K562 (cell line): Measurements from ENCODE around the gene PI4KA. TPM values are rescaled to one million over a fixed set of nuclear protein-coding genes. Genes with fewer than 3 reads are reported as not detected.

Experiments
- CXXC5 ChIP-seq: fragments of 250-450 bp; sonication (Bioruptor Pico); IDR thresholded peaks from 2 replicates; pipeline ENCODE4 v1.8.0; 2022; ENCODE audit warnings: inconsistent platforms, mild to moderate bottlenecking, moderate library complexity
- FOS ChIP-seq: IDR thresholded peaks from 3 replicates; pipeline ENCODE4 v1.6.1; 2011; ENCODE audit not compliant: insufficient read length; ENCODE audit errors: extremely low read depth
- MAZ ChIP-seq, 2 experiments: fragments of 450-650 bp in 1 of 2; sonication (generic) in 1 of 2; formaldehyde crosslinking; IDR thresholded peaks in 1 of 2; conservative IDR thresholded peaks in 1 of 2; 2 replicates each; pipeline versions ENCODE4 v1.4.0 to v1.5.0; 2020; ENCODE audit warnings: mild to moderate bottlenecking in 1 of 2, missing genetic modification reagents in 1 of 2
- NR2F6 ChIP-seq: fragments of 450-650 bp; formaldehyde crosslinking; IDR thresholded peaks from 2 replicates; pipeline ENCODE4 v1.4.0; 2020; ENCODE audit warnings: mild to moderate bottlenecking
- RAD21 ChIP-seq, 2 experiments: fragments of 250-450 bp in 1 of 2; fragments of 450-650 bp in 1 of 2; sonication (Bioruptor Pico) in 1 of 2; formaldehyde crosslinking in 1 of 2; IDR thresholded peaks in 1 of 2; conservative IDR thresholded peaks in 1 of 2; 2 replicates each; pipeline versions ENCODE4 v1.4.0 to v1.8.0; 2020 to 2022; ENCODE audit warnings: mild to moderate bottlenecking in 2 of 2, moderate library complexity in 1 of 2
- RBM25 ChIP-seq: fragments of 200-400 bp; formaldehyde crosslinking; IDR thresholded peaks from 2 replicates; pipeline ENCODE4 v1.6.1; 2018; ENCODE audit warnings: low read length, low read depth, moderate library complexity; ENCODE audit not compliant: severe bottlenecking
- SP1 ChIP-seq: sonication (generic); formaldehyde crosslinking; IDR thresholded peaks from 2 replicates; pipeline ENCODE4 v1.8.1; 2022; ENCODE audit warnings: mild to moderate bottlenecking, missing genetic modification reagents
- SPI1 ChIP-seq: IDR thresholded peaks from 2 replicates; pipeline ENCODE4 v1.6.1; 2011; ENCODE audit warnings: low read depth, low read length, control low read depth, borderline replicate concordance
- TAF7 ChIP-seq: fragments of 450-650 bp; IDR thresholded peaks from 2 replicates; pipeline ENCODE4 v1.6.1; 2016; ENCODE audit warnings: missing genetic modification characterization, missing compliant biosample characterization
- TBP ChIP-seq: optimal IDR thresholded peaks from 2 replicates; pipeline ENCODE3; 2011; ENCODE audit warnings: low read depth, low read length, improper control_type of control experiment
- XRCC4 ChIP-seq: IDR thresholded peaks from one replicate; pipeline ENCODE4 v1.6.1; 2011; ENCODE audit not compliant: insufficient read depth, insufficient read length; ENCODE audit errors: extremely low read depth
- ZBTB8A ChIP-seq: fragments of 450-650 bp; IDR thresholded peaks from 2 replicates; pipeline ENCODE4 v1.6.1; 2018; ENCODE audit warnings: mild to moderate bottlenecking, moderate library complexity; ENCODE audit not compliant: partially characterized antibody
- ZNF324 ChIP-seq: fragments of 250-450 bp; sonication (Bioruptor Pico); IDR thresholded peaks from 2 replicates; pipeline ENCODE4 v1.4.0; 2020; ENCODE audit warnings: mild to moderate bottlenecking
- ZNF347 ChIP-seq: fragments of 450-650 bp; formaldehyde crosslinking; IDR thresholded peaks from 2 replicates; pipeline ENCODE4 v1.4.0; 2020; ENCODE audit warnings: low read depth, mild to moderate bottlenecking, moderate library complexity
- polyA plus RNA-seq, 8 experiments: library from polyadenylated mRNA; depleted of rRNA in 4 of 8; stranded (reverse) in 5 of 8; unstranded in 3 of 8; fragments of >200 nt; fragmentation: Nextera tagmentation in 2 of 8; fragmentation: Illumina TruSeq in 1 of 8; extraction: Ambion mirVana in 2 of 8; extraction: Trizol in 1 of 8; gene quantifications; 2 replicates each; pipeline versions ENCODE4 v1.2.1 to v1.2.3, GENCODE V29; 2011 to 2014; ENCODE audit warnings: inconsistent platforms in 1 of 8, missing spikeins in 1 of 8
- total RNA-seq, 7 experiments: library from RNA; depleted of rRNA in 6 of 7; stranded (reverse); fragments of >200 nt in 6 of 7; fragmentation: Illumina TruSeq in 2 of 7; extraction: Trizol in 2 of 7; gene quantifications; 2 replicates each; pipeline versions ENCODE4 v1.2.1 to v1.2.3, GENCODE V29; 2011 to 2021; ENCODE audit warnings: low replicate concordance in 1 of 7
- TF ChIP-seq, protein P1 (sequence below): fragments of 450-650 bp; IDR thresholded peaks from 2 replicates; pipeline ENCODE4 v1.6.1; 2016; ENCODE audit warnings: low read depth, mild to moderate bottlenecking, moderate library complexity
- TF ChIP-seq, protein P2 (sequence below): fragments of 450-650 bp; IDR thresholded peaks from one replicate; pipeline ENCODE4 v1.6.1; 2018; ENCODE audit warnings: mild to moderate bottlenecking, moderate library complexity; ENCODE audit not compliant: partially characterized antibody
- TF ChIP-seq, protein P3 (sequence below): fragments of 250-450 bp; sonication (Bioruptor Pico); IDR thresholded peaks from 2 replicates; pipeline ENCODE4 v1.4.0; 2020
- TF ChIP-seq, protein P4 (sequence below): sonication (generic); formaldehyde crosslinking; IDR thresholded peaks from 2 replicates; pipeline ENCODE4 v1.5.0; 2020; ENCODE audit warnings: missing genetic modification reagents
- TF ChIP-seq, protein P5 (sequence below): fragments of 250-450 bp; sonication (Bioruptor Pico); IDR thresholded peaks from 2 replicates; pipeline ENCODE4 v1.8.0; 2022; ENCODE audit warnings: inconsistent platforms, mild to moderate bottlenecking, moderate library complexity, borderline replicate concordance

PI4KA gene
- total and polyA plus RNA-seq, 9 of the 15 experiments (the other 6 are each of a cell fraction or from before 2014, with no cell fraction given), result 7.3 to 187 (median 84.7) TPM

DNA sequence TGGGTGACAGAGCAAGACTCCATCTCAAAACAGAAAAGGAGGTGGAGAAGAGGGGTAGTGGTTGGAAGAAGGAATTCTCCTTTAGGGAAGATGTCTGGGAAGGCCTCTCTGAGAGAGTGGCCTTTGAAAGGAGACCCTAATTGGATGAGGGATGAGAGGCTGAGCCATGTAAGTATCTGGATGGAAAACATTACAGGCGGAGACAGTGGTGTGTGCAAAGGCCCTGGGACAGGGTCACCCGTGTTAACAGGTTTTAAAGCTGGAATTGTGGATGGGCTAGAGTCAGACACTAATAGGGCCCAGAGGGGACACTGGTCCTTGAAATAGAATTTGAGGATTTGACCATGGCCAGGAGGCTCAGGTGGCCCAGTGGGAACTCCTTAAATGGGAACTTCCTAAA, 10.6 kb upstream of the PI4KA start (continued):
- TF ChIP-seq MAZ (CRISPR knock-in tag; conservative IDR thresholded peaks at IDR 0.05 in 1 of 2, IDR thresholded peaks at IDR 0.05 in 1 of 2) (0 out of 4 replicates have a peak, but pooled peaks of 1 of the 2 experiments have one; percentile 18), NR2F6 (no peak), CXXC5 (peak; percentile 31; the same call in 1 of the 2 replicates), TAF7 (tag) (no peak), SP1 (CRISPR knock-in tag) (no peak), ZBTB8A (no peak), XRCC4 (no peak), RBM25 (peak; percentile 78), FOS (no peak), RAD21 (CRISPR knock-in tag; conservative IDR thresholded peaks at IDR 0.05 in 1 of 2, IDR thresholded peaks at IDR 0.05 in 1 of 2) (no peak), TBP (no peak), ZNF324 (CRISPR knock-in tag) (no peak), ZNF347 (CRISPR knock-in tag) (no peak), SPI1 (no peak)
- TF ChIP-seq, protein P1, sequence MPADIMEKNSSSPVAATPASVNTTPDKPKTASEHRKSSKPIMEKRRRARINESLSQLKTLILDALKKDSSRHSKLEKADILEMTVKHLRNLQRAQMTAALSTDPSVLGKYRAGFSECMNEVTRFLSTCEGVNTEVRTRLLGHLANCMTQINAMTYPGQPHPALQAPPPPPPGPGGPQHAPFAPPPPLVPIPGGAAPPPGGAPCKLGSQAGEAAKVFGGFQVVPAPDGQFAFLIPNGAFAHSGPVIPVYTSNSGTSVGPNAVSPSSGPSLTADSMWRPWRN, result no peak
- TF ChIP-seq, protein P2, sequence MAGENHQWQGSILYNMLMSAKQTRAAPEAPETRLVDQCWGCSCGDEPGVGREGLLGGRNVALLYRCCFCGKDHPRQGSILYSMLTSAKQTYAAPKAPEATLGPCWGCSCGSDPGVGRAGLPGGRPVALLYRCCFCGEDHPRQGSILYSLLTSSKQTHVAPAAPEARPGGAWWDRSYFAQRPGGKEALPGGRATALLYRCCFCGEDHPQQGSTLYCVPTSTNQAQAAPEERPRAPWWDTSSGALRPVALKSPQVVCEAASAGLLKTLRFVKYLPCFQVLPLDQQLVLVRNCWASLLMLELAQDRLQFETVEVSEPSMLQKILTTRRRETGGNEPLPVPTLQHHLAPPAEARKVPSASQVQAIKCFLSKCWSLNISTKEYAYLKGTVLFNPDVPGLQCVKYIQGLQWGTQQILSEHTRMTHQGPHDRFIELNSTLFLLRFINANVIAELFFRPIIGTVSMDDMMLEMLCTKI, result no peak
- TF ChIP-seq, protein P3, sequence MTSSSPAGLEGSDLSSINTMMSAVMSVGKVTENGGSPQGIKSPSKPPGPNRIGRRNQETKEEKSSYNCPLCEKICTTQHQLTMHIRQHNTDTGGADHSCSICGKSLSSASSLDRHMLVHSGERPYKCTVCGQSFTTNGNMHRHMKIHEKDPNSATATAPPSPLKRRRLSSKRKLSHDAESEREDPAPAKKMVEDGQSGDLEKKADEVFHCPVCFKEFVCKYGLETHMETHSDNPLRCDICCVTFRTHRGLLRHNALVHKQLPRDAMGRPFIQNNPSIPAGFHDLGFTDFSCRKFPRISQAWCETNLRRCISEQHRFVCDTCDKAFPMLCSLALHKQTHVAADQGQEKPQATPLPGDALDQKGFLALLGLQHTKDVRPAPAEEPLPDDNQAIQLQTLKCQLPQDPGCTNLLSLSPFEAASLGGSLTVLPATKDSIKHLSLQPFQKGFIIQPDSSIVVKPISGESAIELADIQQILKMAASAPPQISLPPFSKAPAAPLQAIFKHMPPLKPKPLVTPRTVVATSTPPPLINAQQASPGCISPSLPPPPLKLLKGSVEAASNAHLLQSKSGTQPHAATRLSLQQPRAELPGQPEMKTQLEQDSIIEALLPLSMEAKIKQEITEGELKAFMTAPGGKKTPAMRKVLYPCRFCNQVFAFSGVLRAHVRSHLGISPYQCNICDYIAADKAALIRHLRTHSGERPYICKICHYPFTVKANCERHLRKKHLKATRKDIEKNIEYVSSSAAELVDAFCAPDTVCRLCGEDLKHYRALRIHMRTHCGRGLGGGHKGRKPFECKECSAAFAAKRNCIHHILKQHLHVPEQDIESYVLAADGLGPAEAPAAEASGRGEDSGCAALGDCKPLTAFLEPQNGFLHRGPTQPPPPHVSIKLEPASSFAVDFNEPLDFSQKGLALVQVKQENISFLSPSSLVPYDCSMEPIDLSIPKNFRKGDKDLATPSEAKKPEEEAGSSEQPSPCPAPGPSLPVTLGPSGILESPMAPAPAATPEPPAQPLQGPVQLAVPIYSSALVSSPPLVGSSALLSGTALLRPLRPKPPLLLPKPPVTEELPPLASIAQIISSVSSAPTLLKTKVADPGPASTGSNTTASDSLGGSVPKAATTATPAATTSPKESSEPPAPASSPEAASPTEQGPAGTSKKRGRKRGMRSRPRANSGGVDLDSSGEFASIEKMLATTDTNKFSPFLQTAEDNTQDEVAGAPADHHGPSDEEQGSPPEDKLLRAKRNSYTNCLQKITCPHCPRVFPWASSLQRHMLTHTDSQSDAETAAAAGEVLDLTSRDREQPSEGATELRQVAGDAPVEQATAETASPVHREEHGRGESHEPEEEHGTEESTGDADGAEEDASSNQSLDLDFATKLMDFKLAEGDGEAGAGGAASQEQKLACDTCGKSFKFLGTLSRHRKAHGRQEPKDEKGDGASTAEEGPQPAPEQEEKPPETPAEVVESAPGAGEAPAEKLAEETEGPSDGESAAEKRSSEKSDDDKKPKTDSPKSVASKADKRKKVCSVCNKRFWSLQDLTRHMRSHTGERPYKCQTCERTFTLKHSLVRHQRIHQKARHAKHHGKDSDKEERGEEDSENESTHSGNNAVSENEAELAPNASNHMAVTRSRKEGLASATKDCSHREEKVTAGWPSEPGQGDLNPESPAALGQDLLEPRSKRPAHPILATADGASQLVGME (CRISPR knock-in tag), result no peak
- TF ChIP-seq, protein P4, sequence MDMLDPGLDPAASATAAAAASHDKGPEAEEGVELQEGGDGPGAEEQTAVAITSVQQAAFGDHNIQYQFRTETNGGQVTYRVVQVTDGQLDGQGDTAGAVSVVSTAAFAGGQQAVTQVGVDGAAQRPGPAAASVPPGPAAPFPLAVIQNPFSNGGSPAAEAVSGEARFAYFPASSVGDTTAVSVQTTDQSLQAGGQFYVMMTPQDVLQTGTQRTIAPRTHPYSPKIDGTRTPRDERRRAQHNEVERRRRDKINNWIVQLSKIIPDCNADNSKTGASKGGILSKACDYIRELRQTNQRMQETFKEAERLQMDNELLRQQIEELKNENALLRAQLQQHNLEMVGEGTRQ, result no peak
- TF ChIP-seq, protein P5, sequence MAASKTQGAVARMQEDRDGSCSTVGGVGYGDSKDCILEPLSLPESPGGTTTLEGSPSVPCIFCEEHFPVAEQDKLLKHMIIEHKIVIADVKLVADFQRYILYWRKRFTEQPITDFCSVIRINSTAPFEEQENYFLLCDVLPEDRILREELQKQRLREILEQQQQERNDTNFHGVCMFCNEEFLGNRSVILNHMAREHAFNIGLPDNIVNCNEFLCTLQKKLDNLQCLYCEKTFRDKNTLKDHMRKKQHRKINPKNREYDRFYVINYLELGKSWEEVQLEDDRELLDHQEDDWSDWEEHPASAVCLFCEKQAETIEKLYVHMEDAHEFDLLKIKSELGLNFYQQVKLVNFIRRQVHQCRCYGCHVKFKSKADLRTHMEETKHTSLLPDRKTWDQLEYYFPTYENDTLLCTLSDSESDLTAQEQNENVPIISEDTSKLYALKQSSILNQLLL, result no peak
